Right ventricle myocardium inferior (tissue), 1 donor: Measurements from ENCODE around the gene MPST. TPM values are rescaled to one million over a fixed set of nuclear protein-coding genes. Genes with fewer than 3 reads are reported as not detected.
A peak's percentile ranks its signal among the peaks of the same experiment; 100 is the strongest.

Source experiments
- ATAC-seq: fragments of 200-7000 bp; cut with Tn5 transposase; one replicate; pipeline ENCODE4 v1.9.1; 2020; ENCODE audit warnings: mild to moderate bottlenecking, moderate library complexity
- DNase-seq: peaks from one replicate; pipeline ENCODE4 v3.0.0; 2021; ENCODE audit errors: missing footprints
- intact Hi-C: fragments of 100-400 bp; cut with DNase I; formaldehyde crosslinking; loops from one replicate; pipeline ENCODE4 v1.11.0; 2022
- total RNA-seq: library from RNA; stranded (reverse); fragmentation: NEBNext Ultra II Directional; extraction: Animal tissue kit (Norgen Biotek cat#: 25700); gene quantifications from one replicate; pipeline ENCODE4 v1.2.1, GENCODE V29; 2021
- donor health status: DM: no; HTN: yes; CAD: no; lungs with severe emphysema.

MPST gene
- total RNA-seq, 1 donor from 2014 or later, result 58.4 TPM

GRCh38 chr22:37033605-37034430, 14.3 kb downstream of the MPST start:
- ATAC-seq (no peak), DNase-seq (no peak)
- intact Hi-C loops, result no loop called here

GRCh38 chr22:37036655-37037377, 17.3 kb downstream of the MPST start:
- ATAC-seq (no peak), DNase-seq (no peak)
- intact Hi-C loops, result no loop called here

DNA sequence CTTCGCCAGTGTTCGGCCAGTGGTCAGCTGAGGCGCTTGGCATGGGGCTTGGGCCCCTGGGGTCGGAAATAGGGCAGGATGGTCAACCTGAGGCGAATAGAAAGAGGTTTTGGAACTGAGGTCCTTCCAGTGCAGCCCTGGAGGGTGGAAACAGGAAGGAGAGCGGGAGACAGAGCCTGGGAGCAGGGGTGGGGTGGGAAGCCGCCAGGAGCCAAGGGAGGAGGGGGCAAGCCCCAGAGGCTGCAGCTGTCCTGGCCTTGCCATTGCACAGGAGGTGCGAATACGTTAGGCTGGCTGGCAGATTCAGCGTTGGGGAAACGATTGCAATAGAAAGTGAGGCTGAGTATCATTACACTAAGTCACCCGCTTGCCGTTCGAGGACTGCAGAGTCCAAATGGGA, 18.1 kb downstream of the MPST start:
- intact Hi-C loops, result no loop called here
- DNase-seq, result no peak
- no peak for ATAC-seq

DNA sequence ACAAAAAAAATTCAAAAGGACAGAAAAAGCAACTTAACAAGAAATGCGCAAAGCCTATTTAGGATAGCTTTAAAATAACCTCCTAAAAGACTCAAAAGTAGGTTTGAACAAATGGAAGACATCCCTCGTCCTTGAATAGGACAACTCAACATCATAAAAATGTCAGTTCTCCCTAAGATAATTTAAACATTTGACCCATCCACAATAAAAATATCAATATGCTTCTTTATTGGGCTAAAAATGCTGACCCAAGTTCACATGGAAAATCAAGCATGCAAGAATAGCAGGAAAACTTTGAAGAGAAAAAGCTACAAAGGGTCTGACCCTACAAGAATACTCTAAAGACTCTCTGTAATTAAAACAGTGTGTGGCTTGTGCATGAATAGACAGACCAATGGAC, 19.9 kb downstream of the MPST start:
- ATAC-seq (no peak), DNase-seq (no peak)
- intact Hi-C loops, result no loop called here

- peak; percentile 48 for DNase-seq
- intact Hi-C loops, result loop anchor here (10.0 kb wide), 1 partner anchor 189 kb away; no protein-coding TSS in a partner anchor
- peak; percentile 17 for ATAC-seq
Measured at GRCh38 chr22:37043209-37043827, 23.8 kb downstream of the MPST start.

DNA sequence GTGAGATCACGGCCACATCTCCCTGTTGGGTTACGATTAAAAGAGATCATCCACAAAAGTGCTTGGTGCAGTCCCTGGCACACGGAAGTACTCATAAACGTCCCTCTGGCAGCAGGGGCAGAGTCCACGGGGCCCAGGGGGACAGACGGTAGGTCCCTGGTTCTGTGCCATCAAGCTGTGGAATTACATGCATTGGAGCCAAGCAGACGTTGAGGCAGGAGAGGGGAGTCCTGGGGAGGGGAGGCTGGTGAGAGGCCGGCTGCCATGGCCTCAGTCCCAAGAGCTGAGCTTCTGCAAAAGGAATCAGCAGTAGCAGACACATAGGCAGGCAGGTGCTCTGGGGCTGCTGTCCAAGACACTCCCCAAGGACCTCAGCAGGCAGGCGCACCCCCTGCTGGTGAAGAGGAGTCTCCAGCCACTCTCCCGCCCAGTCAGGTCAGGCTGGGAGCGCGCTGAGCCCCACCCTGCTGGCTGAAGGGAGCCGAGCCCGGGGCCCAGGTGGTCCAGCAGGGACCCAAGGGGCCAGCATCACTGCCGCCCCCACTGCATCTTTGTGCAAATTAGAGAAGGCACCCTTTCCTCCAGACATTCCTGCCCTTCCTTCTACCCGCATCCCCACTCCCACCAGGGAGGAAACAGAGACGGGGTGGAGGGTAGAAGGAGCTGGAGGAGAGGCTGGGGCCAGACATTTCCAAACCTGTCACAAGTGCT, 24.4 kb downstream of the MPST start:
- intact Hi-C loops, result loop anchor here (1.0 to 10.0 kb wide), 2 partner anchors 189 to 262 kb away; no protein-coding TSS in a partner anchor
- ATAC-seq (peak; percentile 82), DNase-seq (peak; percentile 83)

DNA sequence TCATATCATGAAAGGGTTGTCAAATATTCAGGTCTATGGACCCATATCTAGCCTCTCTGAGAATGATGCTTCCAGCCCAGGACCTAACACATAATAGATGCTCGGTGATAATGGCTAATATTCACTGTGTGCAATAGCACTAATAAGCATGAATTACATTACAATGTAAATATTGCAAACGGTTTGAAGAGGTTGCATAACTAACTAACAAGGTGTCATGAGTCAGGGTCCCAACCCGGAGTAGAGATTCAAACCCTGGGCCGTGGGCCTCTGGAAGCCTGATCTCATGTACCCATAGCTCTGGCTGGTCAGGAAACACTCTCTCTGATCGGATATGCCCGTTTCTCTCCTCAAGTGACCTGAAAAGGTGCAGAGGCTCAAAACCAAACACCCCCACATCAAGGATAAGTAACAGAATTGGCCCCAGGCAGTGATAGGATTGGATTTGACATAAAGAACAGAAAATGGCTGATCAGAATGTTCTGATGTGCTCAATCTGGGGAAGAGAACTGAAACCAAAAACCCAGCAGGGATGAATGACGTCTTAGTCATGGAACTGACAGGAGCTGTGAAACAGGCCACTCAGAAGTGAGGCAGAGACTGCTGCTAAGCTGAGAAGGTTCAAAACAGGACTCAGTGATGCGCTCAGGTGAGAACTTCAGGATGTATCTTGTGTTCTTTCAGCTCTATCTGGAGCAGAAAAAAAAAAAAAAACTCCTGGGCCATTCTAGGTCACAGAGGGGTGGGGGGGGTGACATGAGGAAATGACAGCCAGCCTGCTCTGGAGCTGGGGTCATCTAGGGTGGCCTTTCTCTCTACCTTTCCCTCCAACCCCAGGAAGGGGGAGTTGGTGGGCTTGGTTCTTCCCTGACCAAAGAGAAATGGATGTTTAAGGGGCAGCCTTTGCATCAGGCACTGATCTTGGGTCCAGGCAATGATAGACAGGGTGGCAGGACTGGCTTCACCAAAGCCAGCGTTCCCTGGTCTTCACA, 25.4 kb downstream of the MPST start:
- intact Hi-C loops, result loop anchor here (1.0 to 10.0 kb wide), 2 partner anchors 190 to 263 kb away; no protein-coding TSS in a partner anchor
- DNase-seq, result peak; percentile 8

GRCh38 chr22:37045958-37046357, 26.4 kb downstream of the MPST start:
- intact Hi-C loops, result loop anchor here (10.0 kb wide), 1 partner anchor 191 kb away; no protein-coding TSS in a partner anchor
- ATAC-seq, result no peak
- DNase-seq, result peak; percentile 15

More for the DNA sequence above, 25.4 kb downstream of the MPST start:
- ATAC-seq, result no peak

GRCh38 chr22:37046589-37046988, 27.0 kb downstream of the MPST start:
- intact Hi-C loops, result loop anchor here (10.0 kb wide), 1 partner anchor 192 kb away; no protein-coding TSS in a partner anchor
- ATAC-seq (no peak), DNase-seq (peak; percentile 1)

GRCh38 chr22:37047006-37047405, 27.5 kb downstream of the MPST start:
- intact Hi-C loops, result loop anchor here (10.0 kb wide), 1 partner anchor 192 kb away; no protein-coding TSS in a partner anchor
- no peak for ATAC-seq
- DNase-seq, result peak; percentile 2

DNA sequence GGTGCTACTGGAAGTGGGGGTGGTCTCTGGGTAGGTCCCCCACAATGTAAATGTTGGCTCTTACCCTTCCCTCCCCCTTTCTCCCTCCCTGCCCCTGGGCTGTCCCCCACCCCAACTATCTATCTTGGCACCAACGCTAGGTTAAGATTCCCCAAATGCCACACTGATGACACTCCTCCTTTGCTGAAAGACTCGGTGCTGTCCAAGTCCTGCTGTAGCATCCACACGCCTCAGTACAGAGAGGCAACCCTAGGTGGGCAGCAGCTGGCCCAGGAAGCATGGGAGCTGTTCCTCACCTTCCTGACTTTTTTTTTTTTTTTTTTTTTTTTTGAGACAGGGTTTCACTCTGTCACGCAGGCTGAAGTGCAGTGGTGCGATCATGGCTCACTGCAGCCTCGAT, 28.6 kb downstream of the MPST start:
- no peak for ATAC-seq
- intact Hi-C loops, result loop anchor here (10.0 kb wide), 1 partner anchor 193 kb away; no protein-coding TSS in a partner anchor
- DNase-seq, result peak; percentile 11

DNA sequence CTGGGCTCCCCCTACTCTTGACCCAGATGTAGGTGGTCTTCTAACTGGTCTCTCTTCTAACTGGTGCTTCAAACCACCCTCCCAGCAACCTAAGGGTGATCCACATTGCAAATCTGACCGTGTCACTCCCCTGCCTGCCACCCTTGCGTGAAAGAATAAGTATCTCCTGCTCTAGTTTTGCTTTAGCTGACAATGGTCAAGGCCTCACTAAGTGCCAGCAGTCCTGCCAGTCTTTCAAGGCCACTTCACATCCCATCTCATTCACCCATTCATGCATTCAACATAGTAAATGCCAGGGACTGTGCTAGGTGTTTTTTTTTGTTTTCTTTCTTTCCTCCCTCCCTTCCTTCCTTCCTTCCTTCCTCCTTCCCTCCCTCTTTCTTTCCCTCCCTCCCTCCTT, 29.7 kb downstream of the MPST start:
- intact Hi-C loops, result loop anchor here (10.0 kb wide), 1 partner anchor 194 kb away; no protein-coding TSS in a partner anchor
- ATAC-seq, result no peak
- DNase-seq, result peak; percentile 22

DNA sequence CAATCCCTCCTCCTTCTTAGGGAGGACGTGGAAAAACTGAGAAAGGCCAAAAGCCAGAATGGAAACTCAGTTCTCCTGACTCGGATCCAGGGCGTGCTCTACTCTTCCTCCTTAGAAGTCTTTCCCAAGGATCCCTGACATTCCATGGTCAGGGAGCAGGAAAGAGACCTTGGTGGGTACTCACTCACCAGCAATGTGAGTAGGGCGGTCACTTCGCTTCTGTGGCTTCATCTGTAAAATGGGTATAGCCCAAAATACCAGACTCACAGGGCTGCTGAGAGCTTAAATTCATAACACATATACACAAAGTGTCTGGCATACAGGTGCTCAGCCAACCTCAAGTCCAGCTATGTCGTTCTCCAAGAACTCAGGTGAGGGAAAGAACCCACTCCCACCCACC, 31.4 kb downstream of the MPST start:
- ATAC-seq, result no peak
- peak; percentile 7 for DNase-seq
- intact Hi-C loops, result no loop called here

DNA sequence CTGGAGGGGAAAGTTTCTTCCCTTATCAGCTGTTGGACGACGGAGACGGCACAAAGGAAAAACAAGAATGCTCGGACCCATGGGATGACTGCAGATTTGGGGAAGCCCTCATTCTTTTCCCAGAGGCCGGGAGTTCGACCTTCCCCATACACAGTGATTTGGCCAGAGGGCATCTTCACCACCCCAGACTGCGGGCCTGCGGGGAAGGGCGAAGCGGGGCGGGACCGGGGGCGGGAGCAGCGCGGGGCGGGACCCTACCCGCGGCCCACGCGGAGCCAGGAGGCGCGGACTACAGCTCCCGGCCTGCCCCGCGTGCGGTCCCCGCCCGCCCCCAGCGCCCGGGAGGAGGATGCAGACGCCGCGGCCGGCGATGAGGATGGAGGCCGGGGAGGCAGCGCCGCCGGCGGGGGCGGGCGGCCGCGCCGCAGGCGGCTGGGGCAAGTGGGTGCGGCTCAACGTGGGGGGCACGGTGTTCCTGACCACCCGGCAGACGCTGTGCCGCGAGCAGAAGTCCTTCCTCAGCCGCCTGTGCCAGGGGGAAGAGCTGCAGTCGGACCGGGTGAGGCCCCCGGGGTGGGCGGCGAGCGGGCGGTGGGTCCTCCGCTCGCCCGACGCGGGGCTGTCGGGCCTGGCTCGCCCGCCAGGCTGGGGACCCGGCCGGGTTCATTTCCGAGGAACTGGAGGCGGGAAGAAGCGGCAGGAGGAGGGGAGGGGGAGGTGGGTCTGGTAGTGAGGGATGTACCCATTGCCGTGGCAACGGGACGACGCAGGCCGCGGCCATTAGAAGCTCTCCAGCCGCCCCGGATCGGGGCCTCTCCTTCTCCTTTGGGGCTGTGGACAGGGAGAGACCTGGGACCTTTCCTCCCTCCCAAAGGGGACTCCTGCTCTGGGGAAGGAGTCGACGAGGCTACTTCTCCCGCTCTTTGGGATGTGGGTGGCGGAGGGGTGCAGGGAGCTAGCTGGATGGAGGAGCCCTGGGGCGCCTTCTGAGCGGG, 32.1 kb downstream of the MPST start, which contains the start of gene KCTD17:
TSS of gene KCTD17 (plus strand) at position 352 of the 995 bp plus-strand sequence. CDS start at position 371, 19 bp downstream.
- ATAC-seq (peak; percentile 89), DNase-seq (peak; percentile 91)
- intact Hi-C loops, result no loop called here

DNA sequence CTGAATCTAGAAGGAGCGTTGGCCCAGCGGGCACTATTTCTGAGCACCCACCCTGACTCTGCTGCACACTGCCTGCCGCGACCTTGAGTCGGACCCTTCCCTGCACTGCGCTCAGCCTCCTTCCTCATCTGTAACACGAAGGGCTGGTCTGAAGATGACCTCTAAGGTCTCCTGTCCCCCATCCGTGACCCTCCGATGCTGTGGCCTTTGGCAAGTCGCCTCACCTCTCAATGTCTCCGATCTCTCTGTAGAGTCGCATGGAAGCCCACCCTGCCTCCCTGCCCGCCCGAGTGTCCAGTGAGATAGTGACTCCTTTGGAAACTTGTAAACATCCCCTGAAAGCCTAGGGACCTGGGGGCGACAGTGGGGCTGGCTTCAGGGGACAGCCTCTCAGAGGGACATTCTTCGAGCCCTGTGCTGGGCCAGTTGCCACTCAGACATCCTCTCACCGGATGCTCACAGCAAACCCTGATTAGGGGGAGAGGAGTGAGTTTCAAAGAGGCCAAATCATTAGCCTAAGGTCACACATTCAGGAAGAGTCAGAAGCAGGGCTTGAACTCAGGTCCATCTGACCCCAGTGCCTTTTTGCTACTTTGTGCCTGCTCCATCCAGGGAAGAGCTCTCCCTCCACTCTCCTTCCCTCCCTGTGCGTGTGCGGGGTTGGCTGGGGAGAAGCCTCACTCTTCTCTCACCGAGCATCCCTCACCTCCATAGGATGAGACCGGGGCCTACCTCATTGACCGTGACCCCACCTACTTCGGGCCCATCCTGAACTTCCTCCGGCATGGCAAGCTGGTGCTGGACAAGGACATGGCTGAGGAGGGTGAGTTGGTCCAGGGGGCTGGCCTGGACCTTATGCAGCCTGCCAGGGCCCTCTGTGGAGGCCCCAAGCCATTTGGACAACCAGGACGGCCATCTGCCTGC, 33.1 kb downstream of the MPST start:
- DNase-seq (peak; percentile 42), ATAC-seq (no peak)
- intact Hi-C loops, result no loop called here
